GM21390 (cell line): ENCODE data around the gene FCN2.
"Not testable (repeated sequence)": the region's sequence is repeated elsewhere in the genome, so short reads cannot be mapped to it uniquely, and the experiment has no call there.

Source experiments
- ATAC-seq: cut with Tn5 transposase; IDR thresholded peaks from one replicate; pipeline ENCODE4 v1.9.1; 2021; ENCODE audit not compliant: unreplicated experiment

The FCN2 gene

DNA sequence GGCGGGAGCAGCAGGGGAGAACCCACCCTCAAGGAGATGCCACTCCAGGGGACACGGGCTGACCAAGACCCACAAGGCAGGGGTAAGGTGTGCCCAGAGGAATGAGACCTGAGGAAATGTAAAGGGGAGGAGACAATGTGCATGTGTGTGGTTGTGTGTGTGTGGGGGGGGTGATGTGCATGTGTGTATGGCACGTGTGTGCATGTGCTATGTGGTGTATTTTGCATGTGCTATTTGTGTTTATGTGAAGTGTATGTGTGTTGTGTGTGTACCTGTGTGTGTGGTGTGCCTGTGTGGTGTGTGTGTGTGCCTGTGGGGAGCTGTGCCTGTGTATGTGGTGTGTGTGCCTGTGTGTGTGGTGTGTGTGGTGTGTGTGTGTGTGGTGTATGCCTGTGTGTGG, 33.5 kb upstream of the FCN2 start:
- no peak for ATAC-seq

DNA sequence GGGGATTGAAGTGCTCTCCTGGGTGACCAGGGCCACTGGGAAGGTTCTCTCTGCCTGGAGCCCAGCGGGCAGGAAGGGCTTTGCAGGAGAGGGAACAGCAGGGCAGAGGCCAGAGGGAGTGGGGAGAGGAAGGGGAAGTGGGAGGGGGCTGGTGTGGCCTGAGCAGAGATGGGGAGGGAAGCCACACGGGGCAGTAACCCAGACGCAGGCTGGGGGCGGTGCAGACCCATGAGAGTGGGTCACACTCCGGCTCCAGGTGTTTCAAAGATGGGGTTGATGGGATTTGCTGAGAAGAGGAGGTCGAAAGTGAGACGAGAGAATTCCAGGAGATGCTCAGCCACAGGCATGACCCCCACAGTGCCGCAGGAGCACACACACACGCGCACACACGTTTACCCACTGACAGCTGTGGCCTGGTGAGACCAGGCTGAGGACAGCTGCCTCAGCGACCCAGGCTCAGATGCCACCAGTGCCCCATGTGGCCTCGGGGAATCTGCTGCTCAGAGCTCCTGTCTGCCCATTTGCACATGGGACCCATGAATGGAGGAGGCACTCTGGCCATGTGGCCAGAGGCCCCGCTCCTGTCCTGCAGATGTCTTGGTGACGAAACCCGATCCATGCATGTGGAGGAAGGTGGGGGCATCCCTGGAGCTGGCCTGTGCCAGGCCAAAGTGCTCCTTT, 32.7 kb upstream of the FCN2 start:
- no peak for ATAC-seq

DNA sequence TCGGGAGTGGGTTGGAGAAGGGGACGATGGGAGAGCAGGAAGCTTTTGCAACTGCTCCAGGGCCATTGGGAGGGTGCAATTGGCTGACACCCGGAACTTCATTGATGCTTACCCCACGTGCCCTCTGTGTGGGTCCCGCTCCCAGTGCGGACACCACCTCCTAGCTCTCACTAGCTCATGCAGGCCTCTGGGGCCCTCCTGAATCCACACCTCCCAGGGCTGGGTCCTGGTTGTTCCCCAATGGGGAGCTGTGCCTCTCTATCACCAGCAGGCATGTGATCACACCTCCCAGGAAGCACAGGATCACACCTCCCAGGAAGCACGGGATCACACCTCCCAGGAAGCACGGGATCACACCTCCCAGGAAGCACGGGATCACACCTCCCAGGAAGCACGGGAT, 32.1 kb upstream of the FCN2 start:
- no peak for ATAC-seq

GRCh38 chr9:134850611-134851010, 30.0 kb upstream of the FCN2 start:
- ATAC-seq, result no peak

GRCh38 chr9:134851020-134851419, 29.6 kb upstream of the FCN2 start:
- ATAC-seq, result no peak

DNA sequence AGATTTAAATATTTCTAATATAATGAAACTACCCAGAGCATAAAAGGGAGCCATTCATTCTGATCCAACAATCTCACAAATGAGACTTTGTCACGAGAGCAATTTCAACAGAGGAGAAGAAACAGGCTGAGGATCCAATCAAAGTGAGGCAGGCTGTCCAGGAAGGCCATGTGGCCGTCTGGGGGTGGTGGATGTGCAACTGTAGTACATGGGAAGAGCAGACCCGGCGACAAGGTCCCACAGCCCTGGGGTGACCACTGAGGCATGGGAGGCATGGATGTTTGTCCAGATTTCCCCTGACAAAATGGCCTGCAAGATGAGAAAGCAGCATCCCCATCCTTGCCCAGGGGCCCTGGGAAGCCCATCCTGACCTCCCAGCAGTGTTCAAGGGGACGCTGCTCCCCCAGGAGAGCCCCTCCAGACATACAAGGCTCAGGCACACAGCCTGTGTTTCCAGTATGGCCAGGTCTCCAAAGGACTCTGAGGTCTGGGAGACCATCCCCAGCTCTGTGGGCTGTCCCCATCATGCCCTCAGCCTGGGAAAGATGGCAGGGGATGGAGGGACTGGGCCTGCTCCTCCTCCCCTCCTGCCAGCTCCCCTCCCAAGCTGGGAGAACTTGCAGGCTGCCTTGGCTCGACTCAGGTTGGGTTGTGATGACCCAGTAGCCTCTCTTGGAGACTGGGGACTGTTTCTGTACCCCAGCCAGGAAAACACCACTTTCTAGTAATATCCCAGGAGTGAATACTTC, 27.5 kb upstream of the FCN2 start:
- no peak for ATAC-seq

GRCh38 chr9:134853893-134854292, 26.7 kb upstream of the FCN2 start:
- ATAC-seq, result no peak

GRCh38 chr9:134854541-134854981, 26.0 kb upstream of the FCN2 start:
- no peak for ATAC-seq

DNA sequence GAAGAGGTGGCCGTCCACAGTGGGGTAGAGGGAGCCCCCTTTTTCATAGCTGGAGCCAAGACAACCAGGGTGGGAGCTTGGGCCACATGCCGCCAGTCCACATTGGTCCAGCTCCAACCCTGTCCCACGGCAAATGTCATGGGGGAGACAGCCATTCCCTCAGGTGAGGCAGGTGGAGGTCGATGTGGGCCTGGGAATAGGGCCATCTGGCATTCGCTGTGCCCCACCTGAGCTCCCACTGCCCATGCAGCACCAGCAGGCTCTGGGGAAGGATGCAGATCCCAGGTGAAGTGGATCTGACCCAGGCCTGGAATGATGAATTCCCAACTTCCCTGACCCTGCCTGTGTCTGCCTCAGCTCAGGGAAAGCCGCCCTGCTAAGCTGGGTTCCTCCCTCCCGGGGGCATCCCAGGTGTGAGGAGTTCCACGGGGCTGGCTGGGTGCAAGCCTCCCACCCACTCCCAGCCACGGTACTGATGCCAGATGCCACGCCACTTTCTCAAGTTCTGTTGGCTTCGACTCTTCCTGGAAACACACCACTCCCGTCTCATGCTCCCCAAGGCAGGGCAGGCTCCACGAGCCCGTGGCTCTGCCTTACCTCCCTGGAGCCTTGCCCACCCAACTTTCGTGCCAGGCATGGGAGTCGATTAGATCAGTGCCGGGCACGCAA, 25.2 kb upstream of the FCN2 start:
- ATAC-seq, result no peak

DNA sequence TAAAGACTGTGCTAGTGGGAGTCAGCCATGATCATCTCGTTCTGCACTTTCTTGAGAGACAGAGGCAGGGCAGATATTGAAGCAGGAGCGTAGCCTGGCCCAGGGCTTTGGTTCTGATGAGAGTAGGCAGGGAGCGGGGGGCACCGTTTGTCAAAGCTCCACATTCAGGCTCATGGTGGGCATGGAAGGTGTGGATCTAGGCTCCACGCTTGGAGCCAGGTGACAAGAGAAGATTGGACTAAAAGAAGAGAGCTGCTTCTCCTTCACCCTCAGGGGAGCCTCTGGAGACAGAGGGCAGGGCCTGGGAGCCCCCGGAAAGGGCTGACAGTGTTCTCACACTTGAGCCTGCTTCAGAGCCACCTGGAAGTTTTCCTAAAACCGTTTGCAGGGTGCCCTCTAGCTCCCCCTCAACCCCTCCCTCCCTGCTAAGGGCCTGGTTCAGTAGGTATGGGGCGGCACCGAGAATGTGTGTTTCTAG, 24.7 kb upstream of the FCN2 start:
- no peak for ATAC-seq

- not testable (repeated sequence) for ATAC-seq
These were observed 23.2 kb upstream of the FCN2 start for GRCh38 chr9:134857451-134857850.

GRCh38 chr9:134858051-134858841, 22.4 kb upstream of the FCN2 start:
- ATAC-seq, result peak; percentile 84

DNA sequence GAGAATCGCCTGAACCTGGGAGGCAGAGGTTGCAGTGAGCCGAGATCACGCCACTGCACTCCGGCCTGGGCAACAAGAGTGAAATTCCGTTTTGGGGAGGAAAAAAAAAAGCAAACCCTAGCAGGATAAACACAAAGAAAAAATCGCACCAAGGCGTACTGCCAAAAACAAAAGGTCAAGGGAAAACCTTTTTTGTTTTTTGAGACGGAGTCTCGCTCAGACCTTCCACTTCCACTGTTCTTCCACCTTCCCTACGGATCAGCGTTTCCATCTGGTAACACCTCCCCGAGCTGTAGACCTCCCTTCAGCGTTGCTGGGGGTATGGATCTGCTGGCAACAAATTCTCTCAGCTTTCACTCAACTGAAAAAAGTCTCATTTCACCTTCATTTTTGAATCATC, 20.1 kb upstream of the FCN2 start:
- no peak for ATAC-seq

- no peak for ATAC-seq
These were observed 18.8 kb upstream of the FCN2 start for GRCh38 chr9:134861595-134862334.

DNA sequence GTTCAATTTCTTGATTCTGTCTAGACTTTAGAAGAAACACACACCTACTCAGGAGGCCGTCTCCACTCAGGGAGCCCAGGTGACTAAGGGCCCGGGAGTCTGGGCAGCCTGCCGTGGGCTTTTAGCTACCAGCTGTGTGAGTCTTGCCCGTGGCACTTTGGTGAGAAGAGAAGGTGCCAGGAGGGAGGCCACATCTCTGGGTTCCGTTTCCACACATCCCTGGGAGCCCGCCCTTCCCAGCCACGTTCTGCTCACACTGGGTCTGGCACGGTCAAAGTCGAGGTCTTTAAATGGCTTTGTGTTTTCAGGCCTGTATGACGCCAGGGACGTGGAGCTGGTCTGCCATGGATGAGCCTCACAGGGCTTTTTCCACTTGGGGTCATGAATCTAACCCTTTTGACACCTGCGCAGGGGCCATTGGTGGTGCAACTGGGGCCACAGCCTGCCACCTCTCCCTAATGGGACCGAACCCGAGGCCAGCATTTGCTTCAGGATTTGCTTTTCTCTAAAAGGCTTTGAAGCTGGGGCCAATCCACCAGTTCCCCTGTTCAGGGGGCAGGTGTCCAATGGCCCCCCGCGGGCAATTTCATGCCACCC, 17.2 kb upstream of the FCN2 start:
- ATAC-seq, result no peak

DNA sequence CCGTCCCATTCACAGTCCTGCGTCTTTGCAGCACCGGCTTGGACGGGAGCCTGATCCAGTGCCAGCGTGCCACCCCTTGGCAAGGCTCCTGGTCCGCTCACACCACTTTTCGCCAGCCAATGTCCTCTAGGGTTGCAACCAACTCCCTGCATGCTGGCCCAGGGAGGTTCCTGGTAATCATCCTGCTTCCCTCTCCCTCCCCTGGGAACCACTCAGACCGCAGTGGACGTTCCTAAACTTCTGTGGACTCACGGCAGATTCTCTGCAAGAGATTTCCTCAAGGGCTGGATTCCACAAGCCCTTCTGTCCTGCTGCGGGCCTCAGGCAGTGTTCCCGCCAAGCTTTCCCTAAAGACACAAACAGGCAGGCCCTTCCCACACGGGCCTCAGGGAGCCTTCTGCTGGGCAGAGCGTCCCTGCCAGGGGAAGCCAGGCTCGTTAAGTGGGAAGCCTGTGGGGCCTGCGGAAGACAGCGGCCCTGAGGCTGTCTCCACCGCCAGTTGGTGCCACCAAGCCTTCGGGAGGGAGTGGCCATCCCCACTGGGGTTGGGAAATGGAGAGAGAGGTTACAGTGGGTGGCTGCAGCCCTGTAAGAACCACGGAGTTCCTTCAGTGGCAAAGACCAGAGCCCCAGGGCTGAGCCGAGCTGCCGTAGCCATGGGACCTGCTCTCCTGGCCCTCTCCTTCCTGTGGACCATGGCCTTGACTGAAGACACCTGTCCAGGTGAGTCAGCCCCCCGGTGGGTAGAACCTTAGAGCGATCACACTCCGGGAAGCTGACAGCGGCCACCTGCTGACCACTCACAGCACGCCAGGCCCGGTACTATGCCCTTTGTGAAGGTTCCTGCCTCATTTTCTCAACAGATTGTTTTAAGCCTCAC, 16.4 kb upstream of the FCN2 start:
- ATAC-seq, result no peak

GRCh38 chr9:134864821-134865190, 15.8 kb upstream of the FCN2 start:
- no peak for ATAC-seq

DNA sequence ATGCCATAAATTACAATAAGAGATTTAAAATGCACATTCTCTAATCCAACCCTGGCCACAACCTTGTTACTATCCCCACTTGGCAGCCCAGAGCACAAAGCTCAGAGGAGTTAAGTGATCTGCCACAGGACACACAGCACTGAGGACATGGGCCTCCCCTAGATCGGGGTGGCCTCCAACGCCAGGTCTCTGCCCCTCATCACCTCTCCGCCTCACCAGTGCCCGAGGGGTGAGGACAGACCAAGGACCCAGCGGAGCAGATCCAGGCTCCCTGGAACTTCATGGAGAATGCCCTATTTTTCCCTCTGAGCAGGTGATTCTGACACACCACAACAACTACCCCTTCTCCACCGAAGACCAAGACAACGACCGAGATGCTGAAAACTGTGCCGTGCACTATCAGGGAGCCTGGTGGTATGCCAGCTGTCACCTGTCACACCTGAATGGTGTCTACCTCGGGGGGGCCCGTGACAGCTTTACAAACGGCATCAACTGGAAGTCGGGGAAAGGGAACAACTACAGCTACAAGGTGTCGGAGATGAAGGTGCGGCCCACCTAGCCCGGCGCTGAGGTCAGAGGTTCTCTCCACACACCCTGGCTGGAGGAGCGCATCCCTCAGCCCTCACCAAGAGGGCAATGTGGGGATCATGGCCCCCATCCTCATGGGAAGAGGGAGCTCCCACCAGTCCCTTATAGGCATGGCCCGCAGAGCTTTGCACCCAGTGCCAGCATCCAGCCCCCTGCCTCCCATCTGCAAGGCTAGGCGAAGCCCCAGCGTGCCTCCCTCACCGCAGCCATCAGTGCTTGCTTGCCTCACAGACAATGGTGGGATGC, 12.5 kb upstream of the FCN2 start:
- ATAC-seq, result no peak
